ENCODE data around the gene MGARP. TPM values are rescaled to one million over a fixed set of nuclear protein-coding genes. Genes with fewer than 3 reads are reported as not detected.

The MGARP gene
- polyA plus RNA-seq, 1 of the 3 experiments (the other 2 are of a cell fraction): 22.9 TPM

DNA sequence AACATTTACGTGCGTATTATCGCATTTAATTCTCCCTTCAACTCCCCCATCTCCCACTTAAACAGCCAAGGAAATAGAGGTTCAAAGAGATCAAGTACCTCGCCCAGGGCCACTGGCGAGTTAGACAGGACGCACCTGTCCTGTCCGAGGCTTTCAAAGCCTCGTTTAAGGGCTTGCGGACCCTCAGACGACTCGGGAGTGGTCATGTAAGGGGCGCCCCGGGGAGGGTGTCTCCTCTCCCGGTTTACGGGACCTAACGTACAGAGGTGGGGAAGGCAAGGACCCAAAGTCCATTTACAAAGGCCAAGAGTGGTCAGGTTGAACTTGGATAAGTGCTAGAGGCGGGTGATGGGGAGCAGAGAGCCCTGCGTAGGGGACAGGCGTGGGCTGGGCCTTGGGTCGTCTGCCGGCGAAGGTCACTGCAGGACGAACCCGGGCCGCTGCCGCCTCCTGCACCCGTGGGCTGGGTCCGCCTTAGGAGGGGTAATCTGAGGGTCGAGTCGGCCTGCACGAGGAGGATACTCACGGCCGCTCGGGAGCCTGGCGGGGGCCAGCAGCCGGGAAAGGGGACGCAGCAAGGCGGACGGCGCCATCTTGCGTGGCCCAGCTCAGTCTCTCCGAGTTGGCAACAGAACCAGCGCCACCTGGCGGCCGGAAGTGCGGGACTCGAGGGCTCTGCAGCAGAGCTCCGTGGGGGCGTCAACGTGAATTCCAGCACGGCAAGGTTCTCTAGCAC is 15.3 kb upstream of the MGARP start:
- Histone ChIP-seq H3K4me1 (ENCODE audit: control insufficient read depth in 1 of 2, insufficient read depth in 2 of 2, low read depth in 1 of 2, low read length in 1 of 2) (peaks cover 16 to 20% of the 10 kb centered on the region in 2 experiments; a peak in 3 of 4 replicates), H3K27me3 (ENCODE audit: insufficient read depth) (no peaks in the 10 kb centered on the region), H3K9me3 (no peaks in the 10 kb centered on the region), H3K4me2 (peak overlapping the region; percentile 95), H3K36me3 (replicated peaks in 1 of 2; ENCODE audit: control insufficient read depth in 1 of 2, insufficient read depth in 2 of 2, low read length in 1 of 2) (peaks cover 14 to 31% of the 10 kb centered on the region in 2 experiments), H3K79me2 (ENCODE audit: insufficient read depth) (peaks cover 35% of the 10 kb centered on the region), H3K9me2 (no peaks in the 10 kb centered on the region), H3K27ac (ENCODE audit: low read depth in 2 of 2, low read length in 1 of 2) (peak overlapping the region; percentile 64 to 86), H4K20me1 (ENCODE audit: insufficient read depth) (no peaks in the 10 kb centered on the region), H3K9ac (peak overlapping the region; percentile 86), H2AFZ (ENCODE audit: low read depth) (peak overlapping the region; percentile 93), H3K4me3 (ENCODE audit: low read depth in 2 of 2, low read length in 1 of 2) (peak overlapping the region; percentile 71 to 89), H3F3A (replicated peaks; ENCODE audit: insufficient read depth) (peaks cover 9% of the 10 kb centered on the region)
- POLR2A ChIA-PET: interaction anchor here (1.5 kb wide), 1 partner anchor 117 kb away, joined by 4 read pairs; no protein-coding TSS in a partner anchor
- DNase-seq: peak; percentile 91
- CTCF ChIA-PET: interaction anchor here (0.6 to 3.9 kb wide), 48 partner anchors 10 to 323 kb away, joined by 3 to 38 read pairs (median 5); partner anchors contain the start of genes ELF2 and MGARP
- WGBS (ENCODE audit: low lambda C conversion rate): under 1% methylated on average over 29 of the region's 51 CpGs
- TF ChIP-seq NRF1 (IDR thresholded peaks at IDR 0.05; ENCODE audit: low read depth, low read length) (no peak), CHD2 (IDR thresholded peaks at IDR 0.05; ENCODE audit: low read length, partially characterized antibody) (peak; percentile 71), NFIC (IDR thresholded peaks at IDR 0.05; ENCODE audit: borderline replicate concordance) (no peak), PBX3 (IDR thresholded peaks at IDR 0.05) (0 out of 2 replicates have a peak, but pooled peaks have one; percentile 12), RAD21 (IDR thresholded peaks at IDR 0.05; ENCODE audit: low read length) (peak; percentile 87), RCOR1 (IDR thresholded peaks at IDR 0.05; ENCODE audit: low read length) (peak; percentile 71; the same call in 1 of the 2 replicates), EP300 (IDR thresholded peaks at IDR 0.05; ENCODE audit: borderline replicate concordance in 1 of 2, low read depth in 1 of 2, low read length in 1 of 2) (peak in 1 of 2 experiments; percentile 24; a peak in 1 of 4 replicates), ELF1 (IDR thresholded peaks at IDR 0.05) (no peak), ZBTB33 (IDR thresholded peaks at IDR 0.05; ENCODE audit: borderline replicate concordance, low read depth) (no peak), SMC3 (IDR thresholded peaks at IDR 0.05; ENCODE audit: low read depth, low read length) (peak; percentile 92), TAF1 (IDR thresholded peaks at IDR 0.05; ENCODE audit: borderline replicate concordance, low read depth, low read length) (peak; percentile 95), EZH2phosphoT487 (IDR thresholded peaks at IDR 0.05; ENCODE audit: borderline replicate concordance, low read depth) (no peak), MEF2A (IDR thresholded peaks at IDR 0.05; ENCODE audit: borderline replicate concordance, low read depth) (no peak; the same call in 1 of the 2 replicates), FOXJ3 (CRISPR knock-in tag; IDR thresholded peaks at IDR 0.05) (no peak), MXI1 (IDR thresholded peaks at IDR 0.05; ENCODE audit: low read depth, low read length) (peak; percentile 79; the same call in 1 of the 2 replicates), RXRA (IDR thresholded peaks at IDR 0.05; ENCODE audit: borderline replicate concordance, low read depth) (no peak), RFX5 (IDR thresholded peaks at IDR 0.05; ENCODE audit: low read length) (peak; percentile 63; the same call in 1 of the 2 replicates), MAX (IDR thresholded peaks at IDR 0.05; ENCODE audit: low read depth) (peak; percentile 84; the same call in 1 of the 2 replicates), GABPA (IDR thresholded peaks at IDR 0.05; ENCODE audit: low read depth) (peak; percentile 60), YY1 (IDR thresholded peaks at IDR 0.05; ENCODE audit: low read depth) (peak; percentile 95), FOSL2 (IDR thresholded peaks at IDR 0.05; ENCODE audit: borderline replicate concordance, low read depth) (no peak)
- TF ChIP-seq, protein P1, sequence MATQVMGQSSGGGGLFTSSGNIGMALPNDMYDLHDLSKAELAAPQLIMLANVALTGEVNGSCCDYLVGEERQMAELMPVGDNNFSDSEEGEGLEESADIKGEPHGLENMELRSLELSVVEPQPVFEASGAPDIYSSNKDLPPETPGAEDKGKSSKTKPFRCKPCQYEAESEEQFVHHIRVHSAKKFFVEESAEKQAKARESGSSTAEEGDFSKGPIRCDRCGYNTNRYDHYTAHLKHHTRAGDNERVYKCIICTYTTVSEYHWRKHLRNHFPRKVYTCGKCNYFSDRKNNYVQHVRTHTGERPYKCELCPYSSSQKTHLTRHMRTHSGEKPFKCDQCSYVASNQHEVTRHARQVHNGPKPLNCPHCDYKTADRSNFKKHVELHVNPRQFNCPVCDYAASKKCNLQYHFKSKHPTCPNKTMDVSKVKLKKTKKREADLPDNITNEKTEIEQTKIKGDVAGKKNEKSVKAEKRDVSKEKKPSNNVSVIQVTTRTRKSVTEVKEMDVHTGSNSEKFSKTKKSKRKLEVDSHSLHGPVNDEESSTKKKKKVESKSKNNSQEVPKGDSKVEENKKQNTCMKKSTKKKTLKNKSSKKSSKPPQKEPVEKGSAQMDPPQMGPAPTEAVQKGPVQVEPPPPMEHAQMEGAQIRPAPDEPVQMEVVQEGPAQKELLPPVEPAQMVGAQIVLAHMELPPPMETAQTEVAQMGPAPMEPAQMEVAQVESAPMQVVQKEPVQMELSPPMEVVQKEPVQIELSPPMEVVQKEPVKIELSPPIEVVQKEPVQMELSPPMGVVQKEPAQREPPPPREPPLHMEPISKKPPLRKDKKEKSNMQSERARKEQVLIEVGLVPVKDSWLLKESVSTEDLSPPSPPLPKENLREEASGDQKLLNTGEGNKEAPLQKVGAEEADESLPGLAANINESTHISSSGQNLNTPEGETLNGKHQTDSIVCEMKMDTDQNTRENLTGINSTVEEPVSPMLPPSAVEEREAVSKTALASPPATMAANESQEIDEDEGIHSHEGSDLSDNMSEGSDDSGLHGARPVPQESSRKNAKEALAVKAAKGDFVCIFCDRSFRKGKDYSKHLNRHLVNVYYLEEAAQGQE (IDR thresholded peaks at IDR 0.05; ENCODE audit: low read depth, low read length): no peak
- TF ChIP-seq, protein P2, sequence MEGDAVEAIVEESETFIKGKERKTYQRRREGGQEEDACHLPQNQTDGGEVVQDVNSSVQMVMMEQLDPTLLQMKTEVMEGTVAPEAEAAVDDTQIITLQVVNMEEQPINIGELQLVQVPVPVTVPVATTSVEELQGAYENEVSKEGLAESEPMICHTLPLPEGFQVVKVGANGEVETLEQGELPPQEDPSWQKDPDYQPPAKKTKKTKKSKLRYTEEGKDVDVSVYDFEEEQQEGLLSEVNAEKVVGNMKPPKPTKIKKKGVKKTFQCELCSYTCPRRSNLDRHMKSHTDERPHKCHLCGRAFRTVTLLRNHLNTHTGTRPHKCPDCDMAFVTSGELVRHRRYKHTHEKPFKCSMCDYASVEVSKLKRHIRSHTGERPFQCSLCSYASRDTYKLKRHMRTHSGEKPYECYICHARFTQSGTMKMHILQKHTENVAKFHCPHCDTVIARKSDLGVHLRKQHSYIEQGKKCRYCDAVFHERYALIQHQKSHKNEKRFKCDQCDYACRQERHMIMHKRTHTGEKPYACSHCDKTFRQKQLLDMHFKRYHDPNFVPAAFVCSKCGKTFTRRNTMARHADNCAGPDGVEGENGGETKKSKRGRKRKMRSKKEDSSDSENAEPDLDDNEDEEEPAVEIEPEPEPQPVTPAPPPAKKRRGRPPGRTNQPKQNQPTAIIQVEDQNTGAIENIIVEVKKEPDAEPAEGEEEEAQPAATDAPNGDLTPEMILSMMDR (IDR thresholded peaks at IDR 0.05): peak; percentile 87
